GM18498 (cell line): ENCODE results near the gene ANKRD53.
"Not testable (repeated sequence)": the region's sequence is repeated elsewhere in the genome, so short reads cannot be mapped to it uniquely, and the experiment has no call there.

Experiments used
- ATAC-seq: cut with Tn5 transposase; IDR thresholded peaks from one replicate; pipeline ENCODE4 v1.9.1; 2021; ENCODE audit warnings: mild to moderate bottlenecking, moderate library complexity; ENCODE audit not compliant: unreplicated experiment

Gene ANKRD53

DNA sequence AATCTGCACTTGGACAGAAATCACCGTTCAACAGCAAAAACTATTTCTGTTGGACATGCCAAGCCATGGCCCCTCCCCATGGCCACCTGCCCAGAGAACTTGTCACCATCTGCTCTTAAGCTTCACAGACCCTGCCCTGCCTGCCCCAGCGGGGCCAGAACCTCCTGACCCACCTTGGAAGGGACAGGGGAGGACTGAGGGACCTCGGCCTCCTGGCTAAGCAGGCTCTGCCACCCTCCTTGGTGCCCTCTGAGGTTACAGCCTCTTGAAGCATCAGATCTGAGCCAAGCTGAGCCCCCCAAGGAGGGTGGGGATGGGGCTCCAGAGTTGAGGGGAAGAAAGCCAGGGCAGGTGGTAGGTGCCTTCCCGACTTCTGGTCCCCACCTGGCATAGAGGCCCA lies 9.7 kb downstream of the ANKRD53 start:
- ATAC-seq = no peak

DNA sequence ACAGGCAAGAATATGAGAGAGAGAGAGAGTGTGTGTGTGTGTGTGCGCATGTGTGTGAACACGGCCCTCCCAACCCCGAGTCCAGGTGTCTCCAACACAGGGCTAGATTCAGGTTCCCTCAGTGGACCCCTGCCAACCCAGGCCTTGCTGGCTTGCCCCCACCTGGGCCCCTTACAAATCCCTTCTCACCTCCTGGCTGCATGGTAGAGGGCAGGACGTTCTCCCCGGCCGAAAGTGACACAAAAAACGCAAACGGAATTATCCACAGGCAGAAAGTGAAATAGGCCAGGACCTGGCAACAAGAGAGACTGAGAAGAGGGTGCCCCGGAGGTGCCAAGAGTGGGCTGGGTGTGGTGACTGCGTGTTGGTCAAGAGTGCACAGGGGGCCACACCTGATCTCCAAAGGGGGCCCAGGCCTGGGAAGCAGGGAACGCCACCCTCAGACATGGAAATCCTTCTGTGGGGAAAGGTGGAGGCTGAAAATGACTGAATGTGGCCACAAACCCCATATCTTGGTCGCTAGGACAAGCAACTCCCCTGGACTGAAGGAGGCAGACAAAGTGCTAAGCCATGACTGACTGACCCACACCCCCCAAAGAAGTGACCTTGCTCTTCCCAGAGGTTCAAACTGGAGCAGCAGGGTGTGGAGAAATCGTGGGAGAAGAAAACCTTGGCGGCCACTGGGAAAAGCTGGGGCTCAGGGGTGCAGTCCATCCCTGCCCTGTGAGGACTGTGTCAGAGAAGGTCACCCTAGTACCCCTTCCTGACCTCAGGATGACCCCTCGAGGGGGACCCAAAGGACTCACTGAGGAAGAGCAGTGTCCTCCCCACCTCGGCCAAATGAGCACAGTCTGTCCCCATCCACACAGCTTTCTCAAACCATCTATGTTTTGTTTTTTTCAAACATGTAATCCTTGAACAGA lies 10.6 kb downstream of the ANKRD53 start:
- no peak for ATAC-seq

GRCh38 chr2:70990216-70990615 lies 11.8 kb downstream of the ANKRD53 start:
- no peak for ATAC-seq

- ATAC-seq = no peak
Measured at GRCh38 chr2:70991142-70991541, 12.7 kb downstream of the ANKRD53 start.

DNA sequence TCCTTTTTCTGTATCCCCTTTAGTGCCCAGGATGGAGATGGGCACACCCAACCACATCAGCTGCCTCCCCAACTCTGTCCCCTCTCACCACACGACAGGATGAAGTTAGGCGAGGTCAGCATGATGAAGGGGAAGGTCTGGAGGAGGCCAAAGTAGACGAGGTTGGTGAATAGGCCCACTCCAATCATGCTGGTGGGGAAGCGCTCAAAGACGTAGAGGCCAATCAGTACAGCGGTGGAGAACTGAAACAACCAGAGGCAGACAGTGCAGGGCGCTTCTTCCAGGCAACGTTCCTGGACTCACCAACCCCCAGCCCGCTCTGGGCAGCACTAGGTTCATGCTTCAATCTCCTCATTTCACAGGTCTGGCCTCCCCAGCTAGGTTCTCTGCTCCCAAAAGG lies 13.3 kb downstream of the ANKRD53 start:
- ATAC-seq = no peak

- no peak for ATAC-seq
Measured at GRCh38 chr2:70992945-70993853, 14.8 kb downstream of the ANKRD53 start.

GRCh38 chr2:70994009-70994698 lies 15.7 kb downstream of the ANKRD53 start:
- ATAC-seq = peak; percentile 38

GRCh38 chr2:70994699-70995425 lies 16.4 kb downstream of the ANKRD53 start, which contains the start of gene TEX261:
TEX261 (minus strand) TSS chr2:70994873; CDS start chr2:70994757, 116 bp downstream.
- ATAC-seq = peak; percentile 96

- peak; percentile 43 for ATAC-seq
Measured at GRCh38 chr2:70995426-70995729, 16.9 kb downstream of the ANKRD53 start.

GRCh38 chr2:70998885-70999284 lies 20.5 kb downstream of the ANKRD53 start:
- not testable (repeated sequence) for ATAC-seq

DNA sequence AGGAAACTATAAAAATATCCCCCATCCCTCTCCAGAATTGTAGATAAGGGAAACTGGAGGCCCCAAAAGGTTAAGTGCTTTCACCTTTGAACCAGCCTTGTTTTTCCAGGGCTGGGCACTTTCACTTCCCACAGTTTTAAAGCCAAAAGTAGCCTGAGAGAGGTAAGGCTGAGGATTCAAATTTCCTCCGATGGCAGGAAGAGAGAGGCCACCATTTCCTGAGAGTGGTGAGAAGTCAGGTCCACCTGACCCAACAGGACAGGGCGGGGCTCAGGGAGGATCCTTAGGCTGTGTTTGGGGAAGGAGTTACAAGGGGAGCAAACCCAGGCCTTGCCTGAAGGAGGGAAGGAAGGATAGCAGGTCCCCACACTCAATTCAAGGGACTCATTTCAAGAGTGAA lies 20.9 kb downstream of the ANKRD53 start:
- no peak for ATAC-seq

DNA sequence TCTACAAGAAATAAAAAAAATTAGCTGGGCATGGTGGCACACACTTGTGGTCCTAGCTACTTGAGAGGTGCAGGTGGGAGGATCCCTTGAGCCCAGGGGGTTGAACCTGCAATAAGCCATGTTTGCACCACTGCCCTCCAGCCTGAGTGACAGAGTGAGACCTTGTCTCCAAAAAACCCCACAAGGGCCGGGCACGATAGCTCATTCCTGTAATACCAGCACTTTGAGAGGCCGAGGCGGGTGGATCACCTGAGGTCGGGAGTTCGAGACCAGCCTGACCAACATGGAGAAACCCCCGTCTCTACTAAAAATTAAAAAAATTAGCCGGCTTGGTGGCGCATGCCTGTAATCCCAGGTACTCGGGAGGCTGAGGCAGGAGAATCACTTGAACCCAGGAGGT lies 21.5 kb downstream of the ANKRD53 start:
- ATAC-seq = not testable (repeated sequence)

DNA sequence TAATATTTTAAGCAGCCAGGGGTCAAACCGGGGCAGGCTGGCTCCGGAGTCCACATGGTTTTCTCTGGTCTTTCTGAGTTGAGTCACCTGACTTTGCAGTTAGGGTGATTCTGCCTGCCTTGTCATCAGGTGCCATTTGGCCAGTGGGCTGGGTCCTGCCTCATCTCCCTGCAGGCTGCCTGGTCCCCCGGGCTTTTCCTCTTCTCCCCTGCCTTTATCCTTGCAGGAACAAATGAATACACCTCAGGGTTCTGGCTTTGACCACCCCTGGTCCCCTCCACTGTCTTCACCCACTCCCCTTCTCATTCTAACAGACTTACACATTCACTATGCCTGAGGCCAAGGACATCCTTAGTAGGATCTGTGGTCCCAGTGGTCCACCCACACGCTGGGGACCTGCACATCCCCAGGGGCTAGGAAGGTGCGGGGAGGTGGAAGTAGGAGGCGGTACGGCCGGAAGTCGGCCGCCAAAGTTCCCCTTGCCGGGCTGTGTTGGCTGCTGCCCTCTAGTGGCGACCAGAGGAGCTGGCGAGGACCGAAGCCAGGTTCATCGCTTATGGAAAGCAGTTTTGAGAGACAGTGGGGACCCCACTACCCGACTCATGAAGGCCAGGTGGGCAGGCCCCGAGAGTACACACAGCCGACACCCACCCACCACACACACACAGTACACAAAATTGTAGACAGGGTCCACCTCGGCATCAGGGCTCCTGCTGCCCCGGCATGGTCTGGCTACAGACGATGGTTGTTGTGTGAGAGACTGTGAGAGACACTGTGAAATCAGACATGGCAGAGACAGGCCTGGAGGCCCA lies 22.6 kb downstream of the ANKRD53 start:
- ATAC-seq = peak; percentile 97

- no peak for ATAC-seq
Measured at GRCh38 chr2:71001592-71001927, 23.1 kb downstream of the ANKRD53 start.

DNA sequence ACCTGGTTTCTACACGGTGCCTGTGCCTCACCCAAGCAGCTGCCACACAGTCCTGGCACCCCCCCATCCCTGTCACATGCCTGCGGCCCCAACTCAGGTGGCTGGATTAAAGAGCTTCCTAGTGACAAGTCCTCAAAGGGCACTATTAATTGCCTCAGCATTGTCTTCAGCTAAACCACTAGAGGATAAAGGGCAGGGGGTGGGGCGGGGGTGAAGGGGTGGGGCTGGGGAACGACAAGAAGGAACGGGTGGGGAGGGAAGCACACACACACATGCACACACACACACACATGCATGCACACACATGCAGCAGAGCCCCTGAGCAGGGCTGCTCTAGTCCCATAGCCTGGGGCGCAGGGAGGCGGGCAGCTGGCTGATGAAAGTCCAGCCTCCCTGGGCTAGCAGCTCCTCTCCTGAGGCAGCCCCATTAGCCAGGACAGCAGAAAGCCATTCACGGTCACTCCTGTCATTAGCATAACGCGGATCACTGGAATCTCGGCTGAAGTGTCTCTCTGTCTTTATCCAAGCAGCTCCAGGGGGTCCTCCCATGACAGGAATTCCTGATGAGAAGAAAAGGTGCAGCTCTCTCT lies 23.6 kb downstream of the ANKRD53 start:
- ATAC-seq = no peak

DNA sequence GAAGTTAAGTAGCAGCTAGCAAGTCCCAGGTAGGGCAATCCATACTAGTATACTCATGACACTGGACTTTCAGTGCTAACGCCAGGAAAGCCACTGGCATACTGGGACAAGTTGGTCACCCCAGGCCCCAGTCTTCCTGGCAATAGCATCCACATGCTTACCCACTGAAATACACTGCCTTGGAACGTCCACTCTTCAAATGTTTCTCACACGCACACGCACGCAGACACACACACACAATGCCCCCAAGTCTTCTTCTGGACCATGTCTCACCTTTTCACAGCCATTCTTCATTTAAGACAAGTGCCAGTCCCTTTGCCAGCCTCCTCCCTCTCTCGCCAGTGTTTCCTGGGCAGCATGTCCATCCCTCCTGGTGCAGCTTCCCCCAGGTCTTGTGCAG lies 25.0 kb downstream of the ANKRD53 start:
- no peak for ATAC-seq

DNA sequence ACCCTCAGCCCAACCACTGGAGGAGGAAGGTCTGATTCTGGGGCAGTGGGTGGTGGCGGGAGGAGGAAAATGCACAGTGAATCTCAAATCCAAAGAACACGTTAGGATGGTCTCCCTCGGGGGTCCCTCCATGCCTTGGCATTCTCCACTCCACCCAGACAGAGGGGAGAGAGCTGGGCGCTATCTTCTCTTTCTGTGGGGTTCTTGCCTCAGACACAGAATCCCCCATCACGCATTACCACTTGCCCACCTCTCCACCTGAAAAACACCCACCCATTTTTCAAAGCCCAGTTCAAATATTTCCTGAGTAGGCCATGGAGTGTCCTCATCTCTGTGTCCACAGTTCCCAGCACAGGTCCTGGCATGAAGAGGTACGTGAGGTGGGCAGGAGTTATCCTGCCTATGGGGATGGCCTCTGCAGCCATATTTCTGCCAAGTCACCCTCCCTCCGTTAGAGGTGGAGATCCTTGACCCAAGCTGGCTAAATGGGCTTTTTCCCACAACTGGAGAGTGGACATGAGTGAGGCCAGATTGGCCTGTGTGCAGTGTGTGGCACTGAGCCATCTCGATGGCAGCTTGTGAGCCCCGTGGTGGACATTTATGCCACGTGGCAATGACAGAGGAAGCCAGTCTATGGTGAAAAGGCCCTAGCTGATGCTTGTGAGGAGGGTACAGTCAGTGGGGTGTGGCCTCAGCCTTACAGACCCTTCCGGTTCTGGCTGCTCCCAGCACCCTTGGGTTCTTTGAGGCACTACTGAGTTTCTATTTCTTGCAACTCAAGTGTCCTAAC lies 25.7 kb downstream of the ANKRD53 start:
- no peak for ATAC-seq

DNA sequence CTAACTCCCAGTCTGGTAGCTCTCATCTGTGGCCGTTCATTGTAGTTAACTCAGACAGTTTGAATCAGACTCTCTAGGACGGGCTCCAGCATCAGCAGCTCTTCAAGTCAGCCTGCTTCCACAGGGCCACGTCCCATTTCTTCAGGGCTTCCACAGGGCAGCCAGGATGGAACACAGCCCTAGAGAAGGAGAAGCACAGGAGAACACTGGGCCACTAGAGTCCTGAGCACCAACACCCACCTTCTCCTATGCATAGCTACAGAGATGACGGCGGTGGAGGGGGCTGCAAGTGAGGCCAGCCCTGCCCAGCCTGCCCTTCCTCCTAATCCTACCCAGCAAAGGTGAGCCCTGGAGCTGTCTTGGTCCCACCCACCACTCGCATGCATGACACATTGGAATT lies 26.4 kb downstream of the ANKRD53 start:
- ATAC-seq = no peak
